GM12875 (cell line): ENCODE results near the gene PAQR5.

Experiments
- H3K4me3 ChIP-seq: one replicate; pipeline ENCODE4 v1.5.1; 2011; ENCODE audit warnings: low read depth, low read length, control low read depth
- TF ChIP-seq, protein P1 (sequence below): IDR thresholded peaks from 2 replicates; pipeline ENCODE4 v1.5.1; 2011; ENCODE audit warnings: low read depth, mild to moderate bottlenecking, control low read depth, inconsistent platforms, low read length, moderate library complexity, borderline replicate concordance; ENCODE audit not compliant: insufficient read depth

PAQR5 gene

DNA sequence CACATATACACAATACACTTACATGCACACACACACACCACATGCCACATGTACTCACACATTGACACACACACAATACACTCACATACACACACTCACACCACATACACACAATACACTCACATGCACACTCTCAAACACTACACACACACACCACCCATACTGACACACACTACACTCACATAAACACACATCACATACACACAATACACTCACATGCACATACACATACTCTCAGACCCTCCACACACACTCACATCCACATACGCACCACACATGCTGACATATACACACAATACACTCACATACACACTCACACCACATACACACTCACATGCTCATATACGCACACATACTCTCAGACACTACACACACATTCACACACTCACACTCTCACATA, 87.1 kb downstream of the PAQR5 start:
- no peak overlapping the region for H3K4me3 ChIP-seq
- TF ChIP-seq, protein P1, sequence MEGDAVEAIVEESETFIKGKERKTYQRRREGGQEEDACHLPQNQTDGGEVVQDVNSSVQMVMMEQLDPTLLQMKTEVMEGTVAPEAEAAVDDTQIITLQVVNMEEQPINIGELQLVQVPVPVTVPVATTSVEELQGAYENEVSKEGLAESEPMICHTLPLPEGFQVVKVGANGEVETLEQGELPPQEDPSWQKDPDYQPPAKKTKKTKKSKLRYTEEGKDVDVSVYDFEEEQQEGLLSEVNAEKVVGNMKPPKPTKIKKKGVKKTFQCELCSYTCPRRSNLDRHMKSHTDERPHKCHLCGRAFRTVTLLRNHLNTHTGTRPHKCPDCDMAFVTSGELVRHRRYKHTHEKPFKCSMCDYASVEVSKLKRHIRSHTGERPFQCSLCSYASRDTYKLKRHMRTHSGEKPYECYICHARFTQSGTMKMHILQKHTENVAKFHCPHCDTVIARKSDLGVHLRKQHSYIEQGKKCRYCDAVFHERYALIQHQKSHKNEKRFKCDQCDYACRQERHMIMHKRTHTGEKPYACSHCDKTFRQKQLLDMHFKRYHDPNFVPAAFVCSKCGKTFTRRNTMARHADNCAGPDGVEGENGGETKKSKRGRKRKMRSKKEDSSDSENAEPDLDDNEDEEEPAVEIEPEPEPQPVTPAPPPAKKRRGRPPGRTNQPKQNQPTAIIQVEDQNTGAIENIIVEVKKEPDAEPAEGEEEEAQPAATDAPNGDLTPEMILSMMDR, result no peak

DNA sequence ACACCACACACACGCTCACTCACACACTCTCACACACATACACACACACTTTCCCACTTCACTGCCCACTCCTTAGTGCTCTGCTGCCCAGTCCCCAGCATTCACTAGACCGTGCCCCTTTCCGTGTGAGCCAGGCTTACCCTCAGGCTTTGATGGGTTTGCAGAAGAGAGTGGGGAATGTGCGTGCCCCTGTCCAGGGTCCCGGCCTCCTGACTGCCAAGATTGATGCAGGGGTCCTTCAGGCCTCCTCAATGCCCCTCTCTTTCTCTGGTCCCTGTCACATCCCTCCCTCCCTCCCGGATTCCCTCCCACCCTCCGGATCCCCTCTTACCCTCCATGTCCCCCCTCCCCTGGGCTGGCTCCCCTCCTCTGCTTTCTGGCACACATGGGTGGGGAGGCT, 87.6 kb downstream of the PAQR5 start:
- H3K4me3 ChIP-seq, result no peak overlapping the region
- TF ChIP-seq, protein P1, result no peak

DNA sequence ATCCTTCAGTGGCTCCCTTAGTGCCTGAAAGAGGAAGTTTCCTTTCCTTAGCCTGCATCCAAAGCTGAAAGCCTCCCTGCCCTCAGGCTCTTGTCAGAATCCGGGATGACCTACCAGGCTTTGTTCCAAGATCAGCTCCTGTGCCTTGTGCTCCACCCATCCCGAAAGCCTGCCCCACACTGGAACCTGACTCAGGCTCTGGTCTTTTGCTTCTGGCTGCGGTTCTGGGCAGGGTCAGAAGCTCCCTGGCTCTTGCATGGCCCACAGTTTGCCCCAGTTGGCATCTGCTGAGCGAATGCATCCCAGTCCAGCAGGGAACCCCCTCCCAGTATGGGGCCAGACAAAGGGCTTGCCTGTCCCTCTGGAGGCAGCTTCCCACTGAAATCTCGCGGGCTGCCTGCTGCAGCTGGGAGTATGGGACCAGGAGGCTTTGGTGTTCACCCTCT, 89.6 kb downstream of the PAQR5 start:
- H3K4me3 ChIP-seq, result no peak overlapping the region
- TF ChIP-seq, protein P1, result no peak

DNA sequence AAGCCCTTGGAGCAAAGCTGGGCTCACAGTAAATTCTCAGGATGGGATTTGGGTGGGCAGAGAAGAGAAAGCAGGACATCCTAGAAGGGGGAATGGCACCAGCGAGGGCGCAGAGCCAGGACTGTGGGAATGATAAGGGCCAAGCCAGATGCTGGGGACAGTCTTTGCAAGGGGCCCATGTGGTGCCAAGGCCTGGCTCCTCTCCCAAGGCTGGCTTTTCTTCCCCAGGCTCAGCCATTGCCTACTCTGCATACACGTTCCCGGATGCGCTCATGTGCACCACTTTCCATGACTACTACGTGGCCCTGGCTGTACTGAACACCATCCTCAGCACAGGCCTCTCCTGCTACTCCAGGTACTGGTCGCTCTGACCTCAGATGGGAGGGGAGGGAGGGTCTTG, 90.7 kb downstream of the PAQR5 start:
- no peak overlapping the region for H3K4me3 ChIP-seq
- TF ChIP-seq, protein P1, result no peak

DNA sequence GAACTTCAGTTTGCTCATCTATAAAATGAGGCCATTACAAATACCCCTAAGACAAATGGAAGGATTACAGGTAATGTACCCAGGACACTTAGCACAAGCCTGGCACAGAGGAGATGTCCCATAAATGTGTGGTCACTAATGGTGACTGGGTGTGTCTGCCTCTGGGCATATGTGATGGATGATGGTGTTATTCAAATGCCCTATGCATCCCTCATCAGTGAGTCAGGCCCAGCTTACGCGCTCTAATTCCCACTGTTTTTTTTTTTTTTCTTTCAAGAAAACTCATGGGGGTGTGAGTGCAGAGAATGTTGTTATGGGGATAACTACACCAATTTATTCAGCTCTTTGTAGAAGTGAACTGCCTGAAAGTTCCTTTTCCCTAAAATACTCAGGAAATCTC, 91.9 kb downstream of the PAQR5 start:
- no peak overlapping the region for H3K4me3 ChIP-seq
- TF ChIP-seq, protein P1, result no peak

DNA sequence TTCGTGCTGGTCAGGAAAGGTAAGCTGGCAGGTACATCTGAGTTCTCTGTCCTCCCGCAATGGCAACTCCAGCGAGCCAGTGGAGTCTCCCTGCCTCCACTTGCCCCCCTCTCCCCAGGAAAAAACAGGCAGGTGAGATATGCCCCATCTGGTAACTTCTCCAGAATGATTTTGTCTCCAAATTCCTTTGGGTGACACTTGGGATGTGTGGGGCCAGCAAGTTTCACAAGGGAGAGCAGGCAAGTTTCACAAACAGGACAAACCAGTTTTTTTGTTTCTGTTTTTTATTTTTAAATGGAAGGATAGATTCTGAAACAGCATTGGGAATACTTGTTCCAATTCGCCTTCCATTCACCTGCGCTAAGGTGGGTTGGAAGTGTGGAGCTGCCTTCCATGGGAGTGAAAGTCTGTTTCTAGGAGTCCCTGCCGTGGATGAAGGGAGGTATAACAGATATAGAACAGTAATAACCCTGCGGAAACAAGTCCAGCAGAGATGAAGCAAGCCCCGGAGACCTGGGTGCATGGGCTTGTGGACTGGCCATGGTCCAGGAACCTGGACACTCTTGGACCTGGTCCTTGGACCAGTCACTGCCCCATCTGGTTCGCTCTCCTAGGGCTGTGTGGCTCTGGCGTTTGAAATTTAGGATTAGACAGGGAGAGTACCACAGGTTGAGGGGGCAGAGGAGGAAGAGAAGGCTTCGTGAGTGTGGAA, 92.5 kb downstream of the PAQR5 start:
- TF ChIP-seq, protein P1, result no peak
- no peak overlapping the region for H3K4me3 ChIP-seq

DNA sequence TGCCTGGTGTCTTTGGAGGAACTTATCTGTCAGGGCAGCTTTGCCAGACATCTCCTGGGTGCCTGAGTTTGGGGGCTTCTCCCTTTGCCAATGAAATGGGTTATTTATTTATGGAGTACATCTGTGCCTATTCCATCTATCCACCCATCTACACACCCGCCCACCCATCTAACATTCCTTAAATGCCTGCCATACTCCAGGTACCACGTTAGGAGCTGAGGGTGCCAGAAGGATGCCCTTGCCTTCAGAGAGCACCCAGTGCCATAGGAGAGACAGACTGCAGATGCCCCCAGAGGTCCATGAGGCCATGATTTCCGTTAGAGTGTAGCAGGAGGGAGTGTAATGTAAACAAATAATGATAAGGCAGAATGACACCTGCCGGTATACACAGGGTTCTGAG, 93.6 kb downstream of the PAQR5 start:
- H3K4me3 ChIP-seq, result no peak overlapping the region
- TF ChIP-seq, protein P1, result no peak
